ENCODE results near the gene LAMC1. TPM values are rescaled to one million over a fixed set of nuclear protein-coding genes. Genes with fewer than 3 reads are reported as not detected.

Gene LAMC1
- total and polyA plus RNA-seq, 2 donors (not counting 1 experiment from before 2014, with no cell fraction given), result 11.5 to 34.0 TPM

DNA sequence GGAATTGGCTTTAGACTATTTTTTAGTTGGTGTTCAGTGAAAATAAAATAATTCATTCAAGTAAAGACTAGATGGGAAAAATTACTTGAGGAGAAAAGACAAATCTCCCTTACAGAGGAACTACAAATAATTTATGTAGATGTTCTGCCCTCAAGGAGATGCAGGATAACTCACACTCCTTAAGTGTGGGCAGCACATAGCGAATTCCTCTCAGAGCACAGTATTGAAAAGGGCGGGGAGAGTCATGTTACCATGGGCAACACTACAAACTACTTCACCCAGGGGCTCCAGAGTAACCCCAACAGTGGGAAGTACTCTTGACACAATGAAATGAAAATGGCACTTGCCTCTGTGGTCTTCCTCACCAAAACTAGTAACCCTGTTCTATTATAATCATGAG, 142.2 kb downstream of the LAMC1 start:
- CTCF ChIA-PET, result no interaction called here

DNA sequence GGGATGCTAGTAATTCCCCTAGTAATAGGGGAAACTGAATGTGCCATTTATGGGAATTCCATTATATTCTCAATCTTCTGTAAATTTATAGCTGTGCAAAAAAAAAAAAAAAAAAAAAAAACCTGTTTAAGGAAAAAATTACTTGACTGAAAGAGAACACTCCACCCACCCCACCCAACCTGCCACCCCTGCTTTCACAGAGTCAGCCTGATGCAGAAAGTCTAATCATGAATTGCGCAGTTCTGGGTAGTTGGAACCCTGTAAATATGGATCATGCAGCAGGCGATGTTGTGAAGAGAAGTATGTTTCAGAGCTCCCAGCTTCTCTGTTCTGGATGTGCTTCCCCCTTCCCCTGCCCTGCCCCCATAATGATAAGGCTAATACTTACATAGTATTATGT, 143.2 kb downstream of the LAMC1 start:
- Histone ChIP-seq H3K36me3 (replicated peaks in 1 of 2; ENCODE audit: control extremely low read depth in 1 of 2, control insufficient read depth in 1 of 2, extremely low read depth in 1 of 2, insufficient read depth in 2 of 2, low read length in 1 of 2) (no peaks in the 10 kb centered on the region), H3K27ac (ENCODE audit: low read length in 2 of 2) (no peak overlapping the region), H4K20me1 (ENCODE audit: control insufficient read depth, insufficient read depth, low read length, poor library complexity, severe bottlenecking) (no peaks in the 10 kb centered on the region), H3K9ac (ENCODE audit: low read length) (no peak overlapping the region), H3K4me3 (ENCODE audit: control extremely low read depth in 1 of 5, extremely low read depth in 1 of 5, insufficient read depth in 1 of 5, low read depth in 2 of 5, low read length in 4 of 5) (no peak overlapping the region), H3K4me2 (replicated peaks; ENCODE audit: low read depth, low read length, poor library complexity, severe bottlenecking) (no peak overlapping the region), H2AFZ (ENCODE audit: insufficient read depth, low read depth, low read length, poor library complexity, severe bottlenecking) (no peak overlapping the region), H3K9me3 (ENCODE audit: control extremely low read depth in 1 of 3, control insufficient read depth in 2 of 3, insufficient read depth in 1 of 3, low read length in 2 of 3) (peaks cover 0 to 1% (median 0%) of the 10 kb centered on the region in 3 donors), H3K27me3 (replicated peaks in 1 of 4; ENCODE audit: control extremely low read depth in 1 of 4, control insufficient read depth in 3 of 4, insufficient read depth in 4 of 4, low read length in 3 of 4) (peaks cover 0 to 8% (median 0%) of the 10 kb centered on the region in 4 experiments), H3K79me2 (ENCODE audit: control insufficient read depth, insufficient read depth, low read length) (no peaks in the 10 kb centered on the region), H3K4me1 (ENCODE audit: control insufficient read depth in 2 of 2, insufficient read depth in 2 of 2, low read length in 2 of 2) (no peaks in the 10 kb centered on the region)
- Mint-ChIP-seq H3K27me3 (peaks cover 14% of the 10 kb centered on the region), H3K4me1 (no peaks in the 10 kb centered on the region), H3K4me3 (no peak overlapping the region), H3K27ac (no peak overlapping the region), H3K9me3 (ENCODE audit: insufficient read depth) (no peaks in the 10 kb centered on the region)
- no peak for DNase-seq
- CTCF ChIA-PET, result no interaction called here
- intact Hi-C loops (cut with micrococcal nuclease), result no loop called here
- POLR2A ChIA-PET, result no interaction called here
- ATAC-seq (ENCODE audit: low read depth), result no peak
- no CpG with 5 or more reads among the region's 2 CpGs for WGBS (ENCODE audit: insufficient coverage)
- TF ChIP-seq, protein P1, sequence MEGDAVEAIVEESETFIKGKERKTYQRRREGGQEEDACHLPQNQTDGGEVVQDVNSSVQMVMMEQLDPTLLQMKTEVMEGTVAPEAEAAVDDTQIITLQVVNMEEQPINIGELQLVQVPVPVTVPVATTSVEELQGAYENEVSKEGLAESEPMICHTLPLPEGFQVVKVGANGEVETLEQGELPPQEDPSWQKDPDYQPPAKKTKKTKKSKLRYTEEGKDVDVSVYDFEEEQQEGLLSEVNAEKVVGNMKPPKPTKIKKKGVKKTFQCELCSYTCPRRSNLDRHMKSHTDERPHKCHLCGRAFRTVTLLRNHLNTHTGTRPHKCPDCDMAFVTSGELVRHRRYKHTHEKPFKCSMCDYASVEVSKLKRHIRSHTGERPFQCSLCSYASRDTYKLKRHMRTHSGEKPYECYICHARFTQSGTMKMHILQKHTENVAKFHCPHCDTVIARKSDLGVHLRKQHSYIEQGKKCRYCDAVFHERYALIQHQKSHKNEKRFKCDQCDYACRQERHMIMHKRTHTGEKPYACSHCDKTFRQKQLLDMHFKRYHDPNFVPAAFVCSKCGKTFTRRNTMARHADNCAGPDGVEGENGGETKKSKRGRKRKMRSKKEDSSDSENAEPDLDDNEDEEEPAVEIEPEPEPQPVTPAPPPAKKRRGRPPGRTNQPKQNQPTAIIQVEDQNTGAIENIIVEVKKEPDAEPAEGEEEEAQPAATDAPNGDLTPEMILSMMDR (IDR thresholded peaks at IDR 0.05), result no peak
- TF ChIP-seq EZH2 (IDR thresholded peaks at IDR 0.05; ENCODE audit: borderline replicate concordance, insufficient read depth, low read depth, low read length, poor library complexity, severe bottlenecking), result no peak

More for the DNA sequence above, 142.2 kb downstream of the LAMC1 start:
- Histone ChIP-seq H3K4me2 (replicated peaks; ENCODE audit: low read depth, low read length, poor library complexity, severe bottlenecking) (no peak overlapping the region), H3K9ac (ENCODE audit: low read length) (no peak overlapping the region), H3K4me3 (ENCODE audit: control extremely low read depth in 1 of 5, extremely low read depth in 1 of 5, insufficient read depth in 1 of 5, low read depth in 2 of 5, low read length in 4 of 5) (no peak overlapping the region), H3K27me3 (replicated peaks in 1 of 4; ENCODE audit: control extremely low read depth in 1 of 4, control insufficient read depth in 3 of 4, insufficient read depth in 4 of 4, low read length in 3 of 4) (peaks cover 0 to 8% (median 1%) of the 10 kb centered on the region in 4 experiments), H3K4me1 (ENCODE audit: control insufficient read depth in 2 of 2, insufficient read depth in 2 of 2, low read length in 2 of 2) (no peaks in the 10 kb centered on the region), H2AFZ (ENCODE audit: insufficient read depth, low read depth, low read length, poor library complexity, severe bottlenecking) (no peak overlapping the region), H3K36me3 (replicated peaks in 1 of 2; ENCODE audit: control extremely low read depth in 1 of 2, control insufficient read depth in 1 of 2, extremely low read depth in 1 of 2, insufficient read depth in 2 of 2, low read length in 1 of 2) (no peaks in the 10 kb centered on the region), H3K9me3 (ENCODE audit: control extremely low read depth in 1 of 3, control insufficient read depth in 2 of 3, insufficient read depth in 1 of 3, low read length in 2 of 3) (peaks cover 0 to 2% (median 1%) of the 10 kb centered on the region in 3 donors), H3K79me2 (ENCODE audit: control insufficient read depth, insufficient read depth, low read length) (no peaks in the 10 kb centered on the region), H4K20me1 (ENCODE audit: control insufficient read depth, insufficient read depth, low read length, poor library complexity, severe bottlenecking) (no peaks in the 10 kb centered on the region), H3K27ac (ENCODE audit: low read length in 2 of 2) (no peak overlapping the region)
- Mint-ChIP-seq H3K9me3 (ENCODE audit: insufficient read depth) (no peaks in the 10 kb centered on the region), H3K27me3 (peaks cover 13% of the 10 kb centered on the region), H3K27ac (no peak overlapping the region), H3K4me3 (no peak overlapping the region), H3K4me1 (no peaks in the 10 kb centered on the region)
- no peak for TF ChIP-seq EZH2 (IDR thresholded peaks at IDR 0.05; ENCODE audit: borderline replicate concordance, insufficient read depth, low read depth, low read length, poor library complexity, severe bottlenecking)
- TF ChIP-seq, protein P1 (IDR thresholded peaks at IDR 0.05), result no peak
- POLR2A ChIA-PET, result no interaction called here
- no CpG with 5 or more reads among the region's 2 CpGs for WGBS (ENCODE audit: insufficient coverage)
- DNase-seq (no peak), ATAC-seq (ENCODE audit: low read depth) (no peak)
- intact Hi-C loops (cut with micrococcal nuclease), result no loop called here

Data from B cell (primary cell).